ENCODE measurements around the gene PATJ. TPM values are rescaled to one million over a fixed set of nuclear protein-coding genes. Genes with fewer than 3 reads are reported as not detected.

PATJ gene
- total and polyA plus RNA-seq, 2 donors (not counting 3 experiments of a cell fraction or from before 2014, with no cell fraction given): 1.1 to 3.0 TPM

GRCh38 chr1:62180639-62181038 is 438.4 kb downstream of the PATJ start:
- H3K4me2 ChIP-seq (ENCODE audit: insufficient read depth, low read length): no peak overlapping the region
- ChIA-PET CTCF (no interaction called here), POLR2A (no interaction called here)
- no peak overlapping the region for H3K9ac ChIP-seq (replicated peaks; ENCODE audit: extremely low read depth, insufficient read depth, low read length)
- H3K4me1 ChIP-seq (ENCODE audit: control insufficient read depth, extremely low read depth, insufficient read depth, low read length): no peaks in the 10 kb centered on the region
- intact Hi-C loops (cut with micrococcal nuclease): no loop called here
- H3K9me1 ChIP-seq (replicated peaks; ENCODE audit: control insufficient read depth, extremely low read depth, insufficient read depth, low read length): no peaks in the 10 kb centered on the region
- H2AFZ ChIP-seq (ENCODE audit: low read depth, low read length): no peak overlapping the region
- dilution Hi-C loops (cut with MboI; ENCODE audit: extremely low pct_ligation_motif_present, low sequenced_read_pairs): no loop called here
- FAIRE-seq (no peak), DNase-seq (ENCODE audit: low read depth, low spot score) (no peak)
- no peaks in the 10 kb centered on the region for H3K9me3 ChIP-seq (replicated peaks; ENCODE audit: control insufficient read depth, insufficient read depth, low read length)
- H3K79me2 ChIP-seq (ENCODE audit: control insufficient read depth, insufficient read depth, low read length): no peaks in the 10 kb centered on the region
- H3K4me3 ChIP-seq (replicated peaks in 1 of 3; ENCODE audit: insufficient read depth in 1 of 3, low read depth in 1 of 3, low read length in 3 of 3): no peak overlapping the region
- no TSS peak for BruUV-seq (replicated peaks)
- H3K27me3 ChIP-seq (ENCODE audit: control insufficient read depth in 2 of 2, insufficient read depth in 2 of 2, low read length in 2 of 2): no peaks in the 10 kb centered on the region
- H3K36me3 ChIP-seq (ENCODE audit: control insufficient read depth in 2 of 2, extremely low read depth in 1 of 2, insufficient read depth in 2 of 2, low read length in 2 of 2): no peaks in the 10 kb centered on the region
- H4K20me1 ChIP-seq (replicated peaks; ENCODE audit: control insufficient read depth, extremely low read depth, insufficient read depth, low read length): no peaks in the 10 kb centered on the region
- TF ChIP-seq POLR2AphosphoS5 (IDR thresholded peaks at IDR 0.05; ENCODE audit: insufficient read depth, low read depth, low read length) (no peak), EZH2 (IDR thresholded peaks at IDR 0.05; ENCODE audit: borderline replicate concordance, low read depth, low read length, severe bottlenecking) (no peak), GATA2 (IDR thresholded peaks at IDR 0.05; ENCODE audit: insufficient read depth, insufficient read length, low read depth, low read length) (no peak), FOS (IDR thresholded peaks at IDR 0.05; ENCODE audit: borderline replicate concordance, insufficient read depth, low read length) (no peak), JUN (IDR thresholded peaks at IDR 0.05; ENCODE audit: borderline replicate concordance, insufficient read depth, insufficient read length, low read depth) (no peak), MYC (IDR thresholded peaks at IDR 0.05; ENCODE audit: low read depth, low read length) (no peak), CTCF (IDR thresholded peaks at IDR 0.05; ENCODE audit: extremely low read depth in 1 of 2, insufficient read depth in 1 of 2, low read depth in 1 of 2, low read length in 2 of 2) (no peak), POLR2A (IDR thresholded peaks at IDR 0.05; ENCODE audit: low read depth, low read length) (no peak)
- TF ChIP-seq, protein P1, sequence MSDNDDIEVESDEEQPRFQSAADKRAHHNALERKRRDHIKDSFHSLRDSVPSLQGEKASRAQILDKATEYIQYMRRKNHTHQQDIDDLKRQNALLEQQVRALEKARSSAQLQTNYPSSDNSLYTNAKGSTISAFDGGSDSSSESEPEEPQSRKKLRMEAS (IDR thresholded peaks at IDR 0.05; ENCODE audit: insufficient read depth, insufficient read length): no peak
- no peak overlapping the region for H3K27ac ChIP-seq (ENCODE audit: insufficient read depth, low read depth, low read length)

Measured in endothelial cell of umbilical vein (primary cell).